HepG2 (cell line): Measurements from ENCODE around the gene ZNF500. TPM values are rescaled to one million over a fixed set of nuclear protein-coding genes. Genes with fewer than 3 reads are reported as not detected.
A peak's percentile ranks its signal among the peaks of the same experiment; 100 is the strongest.

Source experiments
- ATF1 ChIP-seq: IDR thresholded peaks from 2 replicates; pipeline ENCODE4 v1.6.1; 2016; ENCODE audit warnings: mild to moderate bottlenecking, control low read depth
- GABPB1 ChIP-seq: IDR thresholded peaks from 2 replicates; pipeline ENCODE4 v1.6.1; 2016; ENCODE audit warnings: mild to moderate bottlenecking, missing genetic modification reagents, moderate library complexity, missing compliant biosample characterization
- HHEX ChIP-seq: IDR thresholded peaks from 2 replicates; pipeline ENCODE4 v1.6.1; 2016; ENCODE audit warnings: control low read depth
- MED13 ChIP-seq: sonication (generic); formaldehyde crosslinking; IDR thresholded peaks from 2 replicates; pipeline ENCODE4 v1.5.0; 2020; ENCODE audit warnings: missing genetic modification reagents
- NR2C2 ChIP-seq: sonication (generic); formaldehyde crosslinking; IDR thresholded peaks from 2 replicates; pipeline ENCODE4 v1.4.0; 2020; ENCODE audit warnings: missing genetic modification reagents, mild to moderate bottlenecking, moderate library complexity, borderline replicate concordance
- SIX1 ChIP-seq: sonication (generic); formaldehyde crosslinking; IDR thresholded peaks from 2 replicates; pipeline ENCODE4 v1.4.0; 2020; ENCODE audit warnings: missing genetic modification reagents, borderline replicate concordance
- SKI ChIP-seq: fragments of 450-650 bp; IDR thresholded peaks from one replicate; pipeline ENCODE4 v1.6.1; 2018; ENCODE audit warnings: mild to moderate bottlenecking; ENCODE audit not compliant: partially characterized antibody
- SMAD1 ChIP-seq: sonication (generic); formaldehyde crosslinking; IDR thresholded peaks from 2 replicates; pipeline ENCODE4 v1.4.0; 2020; ENCODE audit warnings: missing genetic modification reagents, low read depth, mild to moderate bottlenecking, borderline replicate concordance
- SNRNP70 ChIP-seq: fragments of 200-400 bp; formaldehyde crosslinking; IDR thresholded peaks from 2 replicates; pipeline ENCODE4 v1.6.1; 2017; ENCODE audit warnings: mild to moderate bottlenecking, low read depth, low read length, moderate library complexity
- SRSF4 ChIP-seq: fragments of 200-400 bp; formaldehyde crosslinking; IDR thresholded peaks from one replicate; pipeline ENCODE4 v1.6.1; 2018; ENCODE audit warnings: mild to moderate bottlenecking, low read depth, low read length, moderate library complexity; ENCODE audit not compliant: poor library complexity, severe bottlenecking
- ZNF264 ChIP-seq: sonication (generic); formaldehyde crosslinking; IDR thresholded peaks from 2 replicates; pipeline ENCODE4 v1.4.0; 2020; ENCODE audit warnings: missing genetic modification reagents
- ZNF7 ChIP-seq: IDR thresholded peaks from 2 replicates; pipeline ENCODE4 v1.6.1; 2016; ENCODE audit warnings: missing biosample characterization, missing genetic modification reagents
- ZNF781 ChIP-seq: sonication (generic); formaldehyde crosslinking; IDR thresholded peaks from 2 replicates; pipeline ENCODE4 v1.5.1; 2020; ENCODE audit warnings: borderline replicate concordance, mild to moderate bottlenecking, missing genetic modification reagents; ENCODE audit errors: not compliant biosample characterization
- ZSCAN12 ChIP-seq: sonication (generic); formaldehyde crosslinking; IDR thresholded peaks from 2 replicates; pipeline ENCODE4 v1.9.0; 2021; ENCODE audit warnings: mild to moderate bottlenecking, missing genetic modification reagents
- ZSCAN20 ChIP-seq: sonication (generic); formaldehyde crosslinking; IDR thresholded peaks from 2 replicates; pipeline ENCODE4 v1.4.0; 2020; ENCODE audit warnings: missing genetic modification reagents, mild to moderate bottlenecking, borderline replicate concordance
- polyA plus RNA-seq, 8 experiments: library from polyadenylated mRNA; depleted of rRNA in 3 of 8; stranded (reverse) in 7 of 8; unstranded in 1 of 8; fragments of >200 nt; fragmentation: Illumina TruSeq in 4 of 8; extraction: Trizol in 4 of 8; gene quantifications; 2 replicates each; pipeline versions ENCODE4 v1.2.1 to v1.2.3, GENCODE V29; 2011 to 2016; ENCODE audit warnings: low read depth in 4 of 8, missing spikeins in 1 of 8, mixed read lengths in 1 of 8; ENCODE audit not compliant: insufficient read depth in 1 of 8
- total RNA-seq, 5 experiments: library from RNA; depleted of rRNA; stranded (reverse); fragments of >200 nt; fragmentation: Illumina TruSeq; extraction: Trizol; gene quantifications; 2 replicates each; pipeline ENCODE4 v1.2.3, GENCODE V29; 2016; ENCODE audit warnings: low read depth in 1 of 5
- TF ChIP-seq, protein P1 (sequence below): sonication (generic); formaldehyde crosslinking; IDR thresholded peaks from 2 replicates; pipeline ENCODE4 v1.4.0; 2020; ENCODE audit warnings: mild to moderate bottlenecking, missing genetic modification reagents
- TF ChIP-seq, protein P2 (sequence below): IDR thresholded peaks from 2 replicates; pipeline ENCODE4 v1.6.1; 2016; ENCODE audit warnings: missing biosample characterization, missing genetic modification reagents, low read depth
- TF ChIP-seq, protein P3 (sequence below): sonication (generic); formaldehyde crosslinking; conservative IDR thresholded peaks from 2 replicates; pipeline ENCODE4 v1.4.0; 2020; ENCODE audit warnings: missing genetic modification reagents

Gene ZNF500
- total and polyA plus RNA-seq, 2 of the 13 experiments (the other 11 are each of a cell fraction or from before 2014, with no cell fraction given), result 6.1 to 12.2 TPM

DNA sequence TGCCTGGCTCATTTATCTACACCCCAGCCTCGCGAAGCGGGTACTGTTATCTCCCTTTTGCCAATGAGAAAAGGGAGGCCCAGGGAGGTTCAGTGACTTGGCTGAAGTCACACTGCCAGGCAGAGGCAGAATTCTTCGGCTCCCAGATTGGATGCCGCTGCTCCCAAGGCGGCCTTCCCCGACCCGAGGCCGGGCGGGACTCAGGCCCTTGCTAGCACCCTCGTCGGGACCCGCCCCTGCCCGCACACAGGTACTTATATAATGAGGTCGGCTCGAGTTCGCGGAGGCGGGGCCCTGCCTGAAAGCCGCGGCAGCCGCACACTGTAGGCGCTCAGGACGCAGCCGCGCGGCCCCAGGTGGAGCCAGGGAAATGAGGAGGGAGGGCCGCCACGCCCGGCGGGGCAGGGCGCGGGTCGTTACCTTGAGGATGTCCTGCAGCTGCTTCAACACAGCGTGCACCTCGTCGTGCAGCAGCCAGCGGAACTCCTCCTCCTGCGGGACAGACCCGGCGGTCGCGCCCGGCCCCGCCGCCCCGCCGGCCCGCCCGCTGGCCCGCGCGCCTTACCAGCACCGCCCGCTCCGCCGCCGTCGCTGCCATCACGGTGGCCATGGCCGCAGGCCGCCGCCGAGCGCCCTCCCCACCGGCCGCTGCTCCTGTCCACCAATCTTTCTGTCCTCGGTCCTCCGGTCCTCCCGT is 35.1 kb upstream of the ZNF500 start, which contains the start of gene ROGDI (continued):
- TF ChIP-seq, protein P1, sequence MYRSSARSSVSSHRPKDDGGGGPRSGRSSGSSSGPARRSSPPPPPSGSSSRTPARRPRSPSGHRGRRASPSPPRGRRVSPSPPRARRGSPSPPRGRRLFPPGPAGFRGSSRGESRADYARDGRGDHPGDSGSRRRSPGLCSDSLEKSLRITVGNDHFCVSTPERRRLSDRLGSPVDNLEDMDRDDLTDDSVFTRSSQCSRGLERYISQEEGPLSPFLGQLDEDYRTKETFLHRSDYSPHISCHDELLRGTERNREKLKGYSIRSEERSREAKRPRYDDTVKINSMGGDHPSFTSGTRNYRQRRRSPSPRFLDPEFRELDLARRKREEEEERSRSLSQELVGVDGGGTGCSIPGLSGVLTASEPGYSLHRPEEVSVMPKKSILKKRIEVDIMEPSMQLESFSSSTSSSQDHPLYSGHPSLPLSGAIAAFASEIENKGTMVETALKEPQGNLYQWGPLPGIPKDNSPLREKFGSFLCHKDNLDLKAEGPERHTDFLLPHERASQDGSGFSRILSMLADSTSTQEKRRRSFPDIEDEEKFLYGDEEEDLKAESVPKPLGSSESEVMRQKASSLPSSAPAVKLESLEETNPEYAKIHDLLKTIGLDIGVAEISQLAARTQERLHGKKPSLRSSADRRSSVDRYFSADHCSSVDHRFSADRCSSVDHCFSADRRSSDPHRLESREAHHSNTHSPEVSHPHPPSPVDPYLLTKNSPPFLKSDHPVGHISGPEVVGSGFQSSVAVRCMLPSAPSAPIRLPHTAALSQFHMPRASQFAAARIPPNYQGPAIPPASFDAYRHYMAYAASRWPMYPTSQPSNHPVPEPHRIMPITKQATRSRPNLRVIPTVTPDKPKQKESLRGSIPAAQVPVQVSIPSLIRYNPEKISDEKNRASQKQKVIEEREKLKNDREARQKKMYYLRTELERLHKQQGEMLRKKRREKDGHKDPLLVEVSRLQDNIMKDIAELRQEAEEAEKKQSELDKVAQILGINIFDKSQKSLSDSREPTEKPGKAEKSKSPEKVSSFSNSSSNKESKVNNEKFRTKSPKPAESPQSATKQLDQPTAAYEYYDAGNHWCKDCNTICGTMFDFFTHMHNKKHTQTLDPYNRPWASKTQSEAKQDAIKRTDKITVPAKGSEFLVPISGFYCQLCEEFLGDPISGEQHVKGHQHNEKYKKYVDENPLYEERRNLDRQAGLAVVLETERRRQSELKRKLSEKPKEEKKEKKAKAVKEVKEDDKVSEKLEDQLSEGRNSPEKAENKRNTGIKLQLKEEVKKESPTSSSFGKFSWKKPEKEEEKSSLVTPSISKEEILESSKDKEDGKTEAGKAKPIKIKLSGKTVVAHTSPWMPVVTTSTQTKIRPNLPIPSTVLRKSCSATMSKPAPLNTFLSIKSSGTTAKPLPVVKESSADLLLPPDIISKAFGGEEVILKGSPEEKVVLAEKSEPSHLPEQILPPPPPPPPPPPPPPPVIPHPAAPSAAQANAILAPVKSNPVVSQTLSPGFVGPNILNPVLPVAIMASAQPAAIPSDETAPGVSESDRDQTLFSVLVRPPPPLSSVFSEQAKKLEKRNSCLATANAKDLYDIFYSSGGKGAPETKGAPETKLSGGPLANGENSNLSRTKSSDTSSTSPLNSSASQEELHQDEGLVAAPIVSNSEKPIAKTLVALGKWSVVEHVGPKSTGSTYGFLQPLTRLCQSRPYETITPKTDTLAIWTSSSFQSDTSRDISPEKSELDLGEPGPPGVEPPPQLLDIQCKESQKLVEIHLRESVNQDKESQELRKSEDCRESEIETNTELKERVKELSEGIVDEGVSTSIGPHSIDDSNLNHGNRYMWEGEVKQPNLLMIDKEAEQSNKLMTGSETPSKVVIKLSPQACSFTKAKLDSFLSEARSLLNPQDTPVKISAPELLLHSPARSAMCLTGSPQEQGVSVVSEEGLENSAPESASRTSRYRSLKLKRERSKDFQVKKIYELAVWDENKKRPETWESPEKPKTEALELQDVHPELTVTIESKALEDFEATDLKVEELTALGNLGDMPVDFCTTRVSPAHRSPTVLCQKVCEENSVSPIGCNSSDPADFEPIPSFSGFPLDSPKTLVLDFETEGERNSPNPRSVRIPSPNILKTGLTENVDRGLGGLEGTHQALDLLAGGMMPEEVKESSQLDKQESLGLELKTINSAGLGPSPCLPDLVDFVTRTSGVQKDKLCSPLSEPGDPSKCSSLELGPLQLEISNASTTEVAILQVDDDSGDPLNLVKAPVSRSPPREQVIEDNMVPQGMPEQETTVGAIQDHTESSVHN (CRISPR knock-in tag), result no peak
- no peak for TF ChIP-seq HHEX
- peak; percentile 55 for TF ChIP-seq SKI
- TF ChIP-seq ATF1 (CRISPR knock-in tag), result no peak
- no peak for TF ChIP-seq ZNF781 (CRISPR knock-in tag)
- TF ChIP-seq, protein P2, sequence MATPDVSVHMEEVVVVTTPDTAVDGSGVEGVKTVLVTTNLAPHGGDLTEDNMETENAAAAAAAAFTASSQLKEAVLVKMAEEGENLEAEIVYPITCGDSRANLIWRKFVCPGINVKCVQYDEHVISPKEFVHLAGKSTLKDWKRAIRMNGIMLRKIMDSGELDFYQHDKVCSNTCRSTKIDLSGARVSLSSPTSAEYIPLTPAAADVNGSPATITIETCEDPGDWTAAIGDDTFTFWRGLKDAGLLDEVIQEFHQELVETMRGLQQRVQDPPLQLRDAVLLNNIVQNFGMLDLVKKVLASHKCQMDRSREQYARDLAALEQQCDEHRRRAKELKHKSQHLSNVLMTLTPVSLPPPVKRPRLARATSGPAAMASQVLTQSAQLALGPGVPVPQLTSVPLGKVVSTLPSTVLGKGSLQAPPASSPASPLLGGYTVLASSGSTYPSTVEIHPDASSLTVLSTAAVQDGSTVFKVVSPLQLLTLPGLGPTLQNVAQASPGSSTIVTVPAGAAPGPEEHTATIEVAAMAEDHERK (CRISPR knock-in tag), result no peak
- no peak for TF ChIP-seq SRSF4
- no peak for TF ChIP-seq ZSCAN12 (CRISPR knock-in tag)
- no peak for TF ChIP-seq SNRNP70
- TF ChIP-seq SIX1 (CRISPR knock-in tag), result no peak
- no peak for TF ChIP-seq ZSCAN20 (CRISPR knock-in tag)
- TF ChIP-seq NR2C2 (CRISPR knock-in tag), result no peak; the same call in 1 of the 2 replicates
- TF ChIP-seq, protein P3, sequence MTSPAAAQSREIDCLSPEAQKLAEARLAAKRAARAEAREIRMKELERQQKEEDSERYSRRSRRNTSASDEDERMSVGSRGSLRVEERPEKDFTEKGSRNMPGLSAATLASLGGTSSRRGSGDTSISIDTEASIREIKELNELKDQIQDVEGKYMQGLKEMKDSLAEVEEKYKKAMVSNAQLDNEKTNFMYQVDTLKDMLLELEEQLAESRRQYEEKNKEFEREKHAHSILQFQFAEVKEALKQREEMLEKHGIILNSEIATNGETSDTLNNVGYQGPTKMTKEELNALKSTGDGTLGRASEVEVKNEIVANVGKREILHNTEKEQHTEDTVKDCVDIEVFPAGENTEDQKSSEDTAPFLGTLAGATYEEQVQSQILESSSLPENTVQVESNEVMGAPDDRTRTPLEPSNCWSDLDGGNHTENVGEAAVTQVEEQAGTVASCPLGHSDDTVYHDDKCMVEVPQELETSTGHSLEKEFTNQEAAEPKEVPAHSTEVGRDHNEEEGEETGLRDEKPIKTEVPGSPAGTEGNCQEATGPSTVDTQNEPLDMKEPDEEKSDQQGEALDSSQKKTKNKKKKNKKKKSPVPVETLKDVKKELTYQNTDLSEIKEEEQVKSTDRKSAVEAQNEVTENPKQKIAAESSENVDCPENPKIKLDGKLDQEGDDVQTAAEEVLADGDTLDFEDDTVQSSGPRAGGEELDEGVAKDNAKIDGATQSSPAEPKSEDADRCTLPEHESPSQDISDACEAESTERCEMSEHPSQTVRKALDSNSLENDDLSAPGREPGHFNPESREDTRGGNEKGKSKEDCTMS (CRISPR knock-in tag), result no peak
- no peak for TF ChIP-seq ZNF7 (CRISPR knock-in tag)
- peak; percentile 43; the same call in 1 of the 2 replicates for TF ChIP-seq GABPB1
- no peak for TF ChIP-seq SMAD1 (CRISPR knock-in tag)
- no peak for TF ChIP-seq MED13 (CRISPR knock-in tag)
- TF ChIP-seq ZNF264, result no peak
